Caco-2 (cell line): ENCODE results near the gene UBE2H. TPM values are rescaled to one million over a fixed set of nuclear protein-coding genes. Genes with fewer than 3 reads are reported as not detected.
A peak's percentile ranks its signal among the peaks of the same experiment; 100 is the strongest.

Experiments
- BruUV-seq: library from RNA; stranded (reverse); fragments of 400-500 nt; replicated peaks from 2 replicates; lab custom pipeline; 2021; lab: Mats Ljungman, UMichigan
- CTCF ChIA-PET: fragments of 300-600 bp; sonication (Branson Sonifier 250); formaldehyde crosslinking; loops from one replicate; lab custom pipeline; 2022; ENCODE audit warnings: antibody characterized with exemption; lab: Charles Lee
- POLR2A ChIA-PET: fragments of 300-600 bp; sonication (Branson Sonifier 250); formaldehyde crosslinking; loops from one replicate; lab custom pipeline; 2022; ENCODE audit warnings: antibody characterized with exemption; lab: Charles Lee
- DNase-seq, 2 experiments: peaks; one replicate each; pipeline versions ENCODE4 v3.0.0 to v3.0.0-alpha.2; 2020 to 2022
- H3K27me3 ChIP-seq: replicated peaks from 2 replicates; pipeline ENCODE4 v1.6.0; 2011; ENCODE audit warnings: low read length; ENCODE audit not compliant: control insufficient read depth, insufficient read depth
- H3K36me3 ChIP-seq: 2 replicates; pipeline ENCODE4 v1.5.1; 2011; ENCODE audit warnings: low read length; ENCODE audit not compliant: control insufficient read depth, insufficient read depth
- H3K4me1 ChIP-seq: fragments of 250-450 bp; sonication (Bioruptor Pico); 2 replicates; pipeline ENCODE4 v1.5.1; 2020; ENCODE audit warnings: mild to moderate bottlenecking
- H3K4me3 ChIP-seq: 2 replicates; pipeline ENCODE4 v1.5.1; 2011; ENCODE audit warnings: low read depth, mild to moderate bottlenecking, control low read depth, low read length
- H3K9me3 ChIP-seq: fragments of 250-450 bp; sonication (Bioruptor Pico); 2 replicates; pipeline ENCODE4 v1.5.1; 2020; ENCODE audit warnings: mild to moderate bottlenecking, moderate library complexity
- H3K27ac Mint-ChIP-seq: one replicate; pipeline ENCODE4 v1.8.0; 2022; ENCODE audit warnings: mixed read lengths; ENCODE audit not compliant: unreplicated experiment
- H3K27me3 Mint-ChIP-seq: one replicate; pipeline ENCODE4 v1.8.0; 2022; ENCODE audit warnings: mixed read lengths; ENCODE audit not compliant: insufficient read depth, unreplicated experiment
- H3K36me3 Mint-ChIP-seq: one replicate; pipeline ENCODE4 v1.8.0; 2022; ENCODE audit warnings: mild to moderate bottlenecking, mixed read lengths; ENCODE audit not compliant: insufficient read depth, unreplicated experiment
- H3K4me1 Mint-ChIP-seq: one replicate; pipeline ENCODE4 v1.8.0; 2022; ENCODE audit warnings: low read depth, mixed read lengths; ENCODE audit not compliant: unreplicated experiment
- H3K4me3 Mint-ChIP-seq: one replicate; pipeline ENCODE4 v1.8.0; 2022; ENCODE audit warnings: mild to moderate bottlenecking, moderate library complexity, mixed read lengths; ENCODE audit not compliant: unreplicated experiment
- H3K9me3 Mint-ChIP-seq: one replicate; pipeline ENCODE4 v1.8.0; 2022; ENCODE audit warnings: mixed read lengths; ENCODE audit not compliant: unreplicated experiment
- intact Hi-C: fragments of 100-400 bp; cut with micrococcal nuclease; formaldehyde crosslinking; loops from one replicate; pipeline ENCODE4 v1.10.0; 2022; ENCODE audit not compliant: unreplicated experiment
- total RNA-seq: library from RNA; stranded (reverse); gene quantifications from 2 replicates; pipeline ENCODE4 v1.2.3, GENCODE V29; 2022
- TF ChIP-seq, protein P1 (sequence below), 2 experiments: fragments of 200-600 bp in 1 of 2; IDR thresholded peaks; 1 replicate in 1 of 2; 2 replicates in 1 of 2; pipeline versions ENCODE4 v1.5.1 to v1.8.0; 2011 to 2022; ENCODE audit warnings: antibody characterized with exemption in 1 of 2, control low read depth in 1 of 2, inconsistent platforms in 1 of 2, low read depth in 1 of 2, low read length in 1 of 2, mild to moderate bottlenecking in 1 of 2, moderate library complexity in 1 of 2; ENCODE audit not compliant: insufficient read depth in 1 of 2, severe bottlenecking in 1 of 2, unreplicated experiment in 1 of 2

The UBE2H gene
- total RNA-seq, 1 experiment from 2014 or later: 35.7 TPM

DNA sequence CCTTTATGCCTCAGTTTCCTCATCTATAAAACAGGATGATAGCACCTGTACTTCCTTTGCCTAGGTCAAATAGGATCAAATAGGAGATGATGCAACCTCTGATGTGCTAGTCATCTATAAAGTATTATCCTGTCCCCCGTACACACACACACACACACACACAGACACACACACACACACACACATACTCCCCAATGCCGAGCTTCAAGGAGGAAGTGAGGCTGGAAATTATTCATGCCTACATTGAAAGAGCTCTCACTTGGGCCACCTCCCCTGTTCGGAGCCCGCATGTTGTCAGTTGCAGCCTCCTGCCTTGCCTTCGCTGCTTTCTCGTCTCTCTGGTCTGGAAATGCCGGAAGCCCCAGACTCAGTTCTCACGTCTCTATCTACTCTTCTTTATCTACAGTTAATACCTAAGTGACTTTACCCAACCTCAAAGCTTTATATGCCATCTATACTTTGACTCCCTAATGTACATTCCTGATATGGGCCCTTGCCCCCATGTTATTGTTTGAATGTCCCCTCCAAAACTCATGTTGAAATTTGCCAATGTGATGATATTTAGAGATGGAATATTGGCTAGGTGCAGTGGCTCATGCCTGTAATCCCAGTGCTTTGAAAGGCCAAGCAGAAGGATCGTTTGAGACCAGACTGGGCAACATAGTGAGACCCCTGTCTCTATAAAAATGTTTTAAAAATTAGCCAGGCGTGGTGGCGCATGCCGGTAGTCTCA lies 6.9 kb upstream of the UBE2H start:
- H3K4me1 ChIP-seq: peaks cover 25% of the 10 kb centered on the region
- intact Hi-C loops: loop anchor here (2.0 kb wide), 1 partner anchor 51 kb away; no protein-coding TSS in a partner anchor
- no peaks in the 10 kb centered on the region for H3K27me3 ChIP-seq
- H3K36me3 ChIP-seq: no peaks in the 10 kb centered on the region
- H3K4me3 ChIP-seq: no peak overlapping the region
- peak overlapping the region; percentile 28 for H3K4me3 Mint-ChIP-seq
- no TSS peak for BruUV-seq
- TF ChIP-seq, protein P1, sequence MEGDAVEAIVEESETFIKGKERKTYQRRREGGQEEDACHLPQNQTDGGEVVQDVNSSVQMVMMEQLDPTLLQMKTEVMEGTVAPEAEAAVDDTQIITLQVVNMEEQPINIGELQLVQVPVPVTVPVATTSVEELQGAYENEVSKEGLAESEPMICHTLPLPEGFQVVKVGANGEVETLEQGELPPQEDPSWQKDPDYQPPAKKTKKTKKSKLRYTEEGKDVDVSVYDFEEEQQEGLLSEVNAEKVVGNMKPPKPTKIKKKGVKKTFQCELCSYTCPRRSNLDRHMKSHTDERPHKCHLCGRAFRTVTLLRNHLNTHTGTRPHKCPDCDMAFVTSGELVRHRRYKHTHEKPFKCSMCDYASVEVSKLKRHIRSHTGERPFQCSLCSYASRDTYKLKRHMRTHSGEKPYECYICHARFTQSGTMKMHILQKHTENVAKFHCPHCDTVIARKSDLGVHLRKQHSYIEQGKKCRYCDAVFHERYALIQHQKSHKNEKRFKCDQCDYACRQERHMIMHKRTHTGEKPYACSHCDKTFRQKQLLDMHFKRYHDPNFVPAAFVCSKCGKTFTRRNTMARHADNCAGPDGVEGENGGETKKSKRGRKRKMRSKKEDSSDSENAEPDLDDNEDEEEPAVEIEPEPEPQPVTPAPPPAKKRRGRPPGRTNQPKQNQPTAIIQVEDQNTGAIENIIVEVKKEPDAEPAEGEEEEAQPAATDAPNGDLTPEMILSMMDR (IDR thresholded peaks at IDR 0.05; ENCODE audit: insufficient read depth in 1 of 2, low read depth in 1 of 2, low read length in 1 of 2, severe bottlenecking in 1 of 2, unreplicated experiment in 1 of 2): no peak
- no peaks in the 10 kb centered on the region for H3K27me3 Mint-ChIP-seq
- CTCF ChIA-PET: interaction anchor here (0.6 to 1.8 kb wide), 4 partner anchors 11 to 135 kb away, joined by 4 to 10 read pairs (median 8); no protein-coding TSS in a partner anchor
- H3K9me3 Mint-ChIP-seq: no peaks in the 10 kb centered on the region
- H3K4me1 Mint-ChIP-seq: peaks cover 35% of the 10 kb centered on the region
- no peaks in the 10 kb centered on the region for H3K36me3 Mint-ChIP-seq
- no peak for DNase-seq
- H3K9me3 ChIP-seq: no peaks in the 10 kb centered on the region
- peak overlapping the region; percentile 79 for H3K27ac Mint-ChIP-seq
- POLR2A ChIA-PET: interaction anchor here (0.7 to 2.1 kb wide), 2 partner anchors 11 to 111 kb away, joined by 3 to 20 read pairs; partner anchors contain the start of gene KLHDC10

DNA sequence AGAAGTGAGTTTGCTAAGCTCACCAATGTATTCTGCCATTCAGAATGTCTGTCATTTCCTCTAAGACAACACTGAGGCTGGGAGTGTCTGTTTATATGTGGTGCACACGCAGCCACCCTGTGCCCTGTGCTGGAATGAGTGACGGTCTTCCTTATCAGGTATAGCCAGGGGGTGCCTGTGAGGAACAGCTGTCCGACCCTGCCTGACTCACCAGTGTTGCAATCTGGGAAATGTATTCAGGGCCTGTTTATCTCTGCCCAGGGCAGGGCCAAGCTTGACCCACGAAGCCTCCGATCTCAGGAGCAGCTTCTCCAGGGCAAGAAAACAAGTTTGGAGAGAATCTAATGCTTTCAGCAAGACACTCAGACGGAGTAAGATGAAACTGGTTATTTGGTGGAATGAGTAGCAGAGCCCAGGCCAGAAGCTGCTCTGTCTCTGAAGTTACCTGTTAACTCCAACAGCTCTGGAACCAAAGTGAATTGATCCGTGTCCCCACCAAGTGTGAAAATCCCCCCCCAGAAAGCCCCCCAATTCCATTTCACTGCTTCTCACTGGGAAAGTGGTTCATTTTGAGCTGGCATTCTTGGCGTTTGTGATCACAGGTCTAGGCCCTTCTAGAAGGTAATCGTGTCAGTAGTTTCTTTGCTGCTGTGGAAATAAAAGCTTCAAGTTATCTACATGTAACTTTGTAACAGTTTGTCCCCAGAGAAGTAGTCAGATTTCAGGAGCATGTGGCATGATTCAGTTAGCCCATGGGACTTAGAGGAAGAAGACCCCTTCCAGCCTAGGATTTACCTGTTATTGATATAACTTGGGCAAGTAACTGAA lies 6.1 kb upstream of the UBE2H start:
- Histone ChIP-seq H3K4me3 (no peak overlapping the region), H3K36me3 (no peaks in the 10 kb centered on the region), H3K9me3 (no peaks in the 10 kb centered on the region), H3K4me1 (peaks cover 25% of the 10 kb centered on the region), H3K27me3 (no peaks in the 10 kb centered on the region)
- H3K36me3 Mint-ChIP-seq: no peaks in the 10 kb centered on the region
- TF ChIP-seq, protein P1 (IDR thresholded peaks at IDR 0.05; ENCODE audit: insufficient read depth in 1 of 2, low read depth in 1 of 2, low read length in 1 of 2, severe bottlenecking in 1 of 2, unreplicated experiment in 1 of 2): no peak
- H3K27ac Mint-ChIP-seq: peak overlapping the region; percentile 79
- ChIA-PET POLR2A (interaction anchor here (0.6 to 2.1 kb wide), 2 partner anchors 10 to 53 kb away, joined by 3 to 20 read pairs; no protein-coding TSS in a partner anchor), CTCF (interaction anchor here (1.3 to 1.8 kb wide), 3 partner anchors 10 to 134 kb away, joined by 4 to 10 read pairs (median 10); no protein-coding TSS in a partner anchor)
- DNase-seq: peak; percentile 87 to 94
- BruUV-seq: TSS peak; percentile 65
- H3K4me1 Mint-ChIP-seq: peaks cover 35% of the 10 kb centered on the region
- H3K4me3 Mint-ChIP-seq: peak overlapping the region; percentile 24
- H3K9me3 Mint-ChIP-seq: no peaks in the 10 kb centered on the region
- intact Hi-C loops: loop anchor here (2.0 kb wide), 1 partner anchor 52 kb away; no protein-coding TSS in a partner anchor
- H3K27me3 Mint-ChIP-seq: no peaks in the 10 kb centered on the region

DNA sequence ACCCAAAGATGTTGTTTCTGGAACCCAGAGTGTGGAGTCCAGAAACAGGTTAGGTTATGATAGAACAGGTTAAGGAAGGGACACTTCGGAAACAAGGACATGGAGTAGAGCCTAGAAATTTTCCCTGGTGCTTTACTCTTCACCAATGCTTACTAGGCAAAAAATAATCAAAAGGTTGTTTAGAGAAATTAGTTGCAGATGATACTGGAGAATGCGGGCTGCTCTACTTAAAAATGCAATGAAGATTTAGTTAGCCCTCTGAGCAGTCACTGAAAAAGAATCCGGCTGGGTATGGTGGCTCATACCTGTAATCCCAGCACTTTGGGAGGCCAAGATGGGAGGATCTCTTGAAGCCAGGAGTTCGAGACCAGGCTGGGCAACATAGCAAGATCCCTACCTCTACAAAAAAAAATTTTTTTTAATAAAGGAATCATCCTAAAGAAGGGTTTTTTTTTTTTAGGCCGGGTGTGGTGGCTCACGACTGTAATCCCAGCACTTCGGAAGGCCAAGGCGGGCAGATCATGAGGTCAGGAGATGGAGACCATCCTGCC lies 3.3 kb upstream of the UBE2H start:
- Mint-ChIP-seq H3K4me3 (no peak overlapping the region), H3K9me3 (no peaks in the 10 kb centered on the region), H3K36me3 (peaks cover 14% of the 10 kb centered on the region), H3K27me3 (no peaks in the 10 kb centered on the region), H3K27ac (peak overlapping the region; percentile 39), H3K4me1 (peaks cover 28% of the 10 kb centered on the region)
- H3K36me3 ChIP-seq: no peaks in the 10 kb centered on the region
- POLR2A ChIA-PET: no interaction called here
- BruUV-seq: no TSS peak
- no peaks in the 10 kb centered on the region for H3K9me3 ChIP-seq
- DNase-seq: no peak
- CTCF ChIA-PET: no interaction called here
- peaks cover 30% of the 10 kb centered on the region for H3K4me1 ChIP-seq
- no peaks in the 10 kb centered on the region for H3K27me3 ChIP-seq
- H3K4me3 ChIP-seq: no peak overlapping the region
- intact Hi-C loops: no loop called here
- TF ChIP-seq, protein P1 (IDR thresholded peaks at IDR 0.05; ENCODE audit: insufficient read depth in 1 of 2, low read depth in 1 of 2, low read length in 1 of 2, severe bottlenecking in 1 of 2, unreplicated experiment in 1 of 2): no peak
